ENCODE measurements around the gene BMPR1B.

BMPR1B gene

GRCh38 chr4:94932366-94932765 lies 174.6 kb downstream of the BMPR1B start:
- Histone ChIP-seq H3K27me3 (ENCODE audit: insufficient read depth, low read length) (no peaks in the 10 kb centered on the region), H3K9me3 (ENCODE audit: insufficient read depth, low read depth, low read length) (no peaks in the 10 kb centered on the region), H3K9ac (ENCODE audit: low read depth, low read length) (no peak overlapping the region), H3K27ac (ENCODE audit: low read depth, low read length) (no peak overlapping the region), H3K4me1 (ENCODE audit: insufficient read depth, low read length) (peaks cover 21% of the 10 kb centered on the region), H3K36me3 (ENCODE audit: insufficient read depth, low read length) (no peaks in the 10 kb centered on the region), H3K4me3 (ENCODE audit: low read length) (no peak overlapping the region)

GRCh38 chr4:94933799-94934198 lies 176.0 kb downstream of the BMPR1B start:
- peaks cover 8% of the 10 kb centered on the region; the same call in 1 of the 2 replicates for H3K4me1 ChIP-seq (ENCODE audit: insufficient read depth, low read length)
- no peaks in the 10 kb centered on the region for H3K36me3 ChIP-seq (ENCODE audit: insufficient read depth, low read length)
- H3K9me3 ChIP-seq (ENCODE audit: insufficient read depth, low read depth, low read length): no peaks in the 10 kb centered on the region
- WGBS: 96% methylated on average over 3 of the region's 4 CpGs
- H3K9ac ChIP-seq (ENCODE audit: low read depth, low read length): no peak overlapping the region
- H3K27me3 ChIP-seq (ENCODE audit: insufficient read depth, low read length): no peaks in the 10 kb centered on the region
- no peak overlapping the region for H3K4me3 ChIP-seq (ENCODE audit: low read length)
- H3K27ac ChIP-seq (ENCODE audit: low read depth, low read length): no peak overlapping the region

GRCh38 chr4:94934201-94934600 lies 176.4 kb downstream of the BMPR1B start:
- H3K27ac ChIP-seq (ENCODE audit: low read depth, low read length): no peak overlapping the region
- H3K36me3 ChIP-seq (ENCODE audit: insufficient read depth, low read length): no peaks in the 10 kb centered on the region
- peaks cover 8% of the 10 kb centered on the region; the same call in 1 of the 2 replicates for H3K4me1 ChIP-seq (ENCODE audit: insufficient read depth, low read length)
- 88% methylated on average over 5 of the region's 5 CpGs for WGBS
- no peaks in the 10 kb centered on the region for H3K9me3 ChIP-seq (ENCODE audit: insufficient read depth, low read depth, low read length)
- no peaks in the 10 kb centered on the region for H3K27me3 ChIP-seq (ENCODE audit: insufficient read depth, low read length)
- H3K4me3 ChIP-seq (ENCODE audit: low read length): no peak overlapping the region
- H3K9ac ChIP-seq (ENCODE audit: low read depth, low read length): no peak overlapping the region

GRCh38 chr4:94934864-94935263 lies 177.1 kb downstream of the BMPR1B start:
- H3K4me3 ChIP-seq (ENCODE audit: low read length): no peak overlapping the region
- H3K27ac ChIP-seq (ENCODE audit: low read depth, low read length): no peak overlapping the region
- H3K4me1 ChIP-seq (ENCODE audit: insufficient read depth, low read length): peaks cover 14% of the 10 kb centered on the region
- H3K9me3 ChIP-seq (ENCODE audit: insufficient read depth, low read depth, low read length): no peaks in the 10 kb centered on the region
- H3K27me3 ChIP-seq (ENCODE audit: insufficient read depth, low read length): no peaks in the 10 kb centered on the region
- no peak overlapping the region for H3K9ac ChIP-seq (ENCODE audit: low read depth, low read length)
- H3K36me3 ChIP-seq (ENCODE audit: insufficient read depth, low read length): no peaks in the 10 kb centered on the region

GRCh38 chr4:94936854-94937253 lies 179.1 kb downstream of the BMPR1B start:
- H3K36me3 ChIP-seq (ENCODE audit: insufficient read depth, low read length): no peaks in the 10 kb centered on the region
- H3K4me1 ChIP-seq (ENCODE audit: insufficient read depth, low read length): peaks cover 19% of the 10 kb centered on the region
- 92% methylated on average over 4 of the region's 4 CpGs for WGBS

GRCh38 chr4:94939791-94940519 lies 182.2 kb downstream of the BMPR1B start:
- Histone ChIP-seq H3K4me1 (ENCODE audit: insufficient read depth, low read length) (peaks cover 17% of the 10 kb centered on the region), H3K9ac (ENCODE audit: low read depth, low read length) (no peak overlapping the region), H3K27ac (ENCODE audit: low read depth, low read length) (no peak overlapping the region), H3K36me3 (ENCODE audit: insufficient read depth, low read length) (no peaks in the 10 kb centered on the region), H3K9me3 (ENCODE audit: insufficient read depth, low read depth, low read length) (no peaks in the 10 kb centered on the region), H3K27me3 (ENCODE audit: insufficient read depth, low read length) (no peaks in the 10 kb centered on the region), H3K4me3 (ENCODE audit: low read length) (no peak overlapping the region)
- WGBS: 87% methylated on average over 1 of the region's 2 CpGs

More at GRCh38 chr4:94936854-94937253, 179.1 kb downstream of the BMPR1B start:
- no peak overlapping the region for H3K4me3 ChIP-seq (ENCODE audit: low read length)
- no peaks in the 10 kb centered on the region for H3K9me3 ChIP-seq (ENCODE audit: insufficient read depth, low read depth, low read length)
- no peak overlapping the region for H3K9ac ChIP-seq (ENCODE audit: low read depth, low read length)
- no peaks in the 10 kb centered on the region for H3K27me3 ChIP-seq (ENCODE audit: insufficient read depth, low read length)
- no peak overlapping the region for H3K27ac ChIP-seq (ENCODE audit: low read depth, low read length)

- no peak overlapping the region for H3K9ac ChIP-seq (ENCODE audit: low read depth, low read length)
- no peaks in the 10 kb centered on the region for H3K9me3 ChIP-seq (ENCODE audit: insufficient read depth, low read depth, low read length)
- no peak overlapping the region for H3K4me3 ChIP-seq (ENCODE audit: low read length)
- H3K4me1 ChIP-seq (ENCODE audit: insufficient read depth, low read length): peaks cover 17% of the 10 kb centered on the region
- no peak overlapping the region for H3K27ac ChIP-seq (ENCODE audit: low read depth, low read length)
- WGBS: 98% methylated on average over 5 of the region's 5 CpGs
- H3K36me3 ChIP-seq (ENCODE audit: insufficient read depth, low read length): no peaks in the 10 kb centered on the region
- no peaks in the 10 kb centered on the region for H3K27me3 ChIP-seq (ENCODE audit: insufficient read depth, low read length)
These were observed 182.8 kb downstream of the BMPR1B start for GRCh38 chr4:94940520-94940908.

- H3K27me3 ChIP-seq (ENCODE audit: insufficient read depth, low read length): no peaks in the 10 kb centered on the region
- H3K9ac ChIP-seq (ENCODE audit: low read depth, low read length): no peak overlapping the region
- H3K27ac ChIP-seq (ENCODE audit: low read depth, low read length): no peak overlapping the region
- H3K4me1 ChIP-seq (ENCODE audit: insufficient read depth, low read length): peaks cover 15% of the 10 kb centered on the region
- no peaks in the 10 kb centered on the region for H3K9me3 ChIP-seq (ENCODE audit: insufficient read depth, low read depth, low read length)
- no peaks in the 10 kb centered on the region for H3K36me3 ChIP-seq (ENCODE audit: insufficient read depth, low read length)
- WGBS: 93% methylated on average over 2 of the region's 3 CpGs
- H3K4me3 ChIP-seq (ENCODE audit: low read length): no peak overlapping the region
These were observed 184.0 kb downstream of the BMPR1B start for GRCh38 chr4:94941706-94942105.

GRCh38 chr4:94944726-94945125 lies 187.0 kb downstream of the BMPR1B start:
- Histone ChIP-seq H3K27me3 (ENCODE audit: insufficient read depth, low read length) (no peaks in the 10 kb centered on the region), H3K27ac (ENCODE audit: low read depth, low read length) (no peak overlapping the region), H3K4me3 (ENCODE audit: low read length) (no peak overlapping the region), H3K36me3 (ENCODE audit: insufficient read depth, low read length) (no peaks in the 10 kb centered on the region), H3K9ac (ENCODE audit: low read depth, low read length) (no peak overlapping the region), H3K9me3 (ENCODE audit: insufficient read depth, low read depth, low read length) (no peaks in the 10 kb centered on the region), H3K4me1 (ENCODE audit: insufficient read depth, low read length) (peaks cover 10% of the 10 kb centered on the region)
- WGBS: 95% methylated on average over 2 of the region's 2 CpGs

- no peak overlapping the region for H3K4me3 ChIP-seq (ENCODE audit: low read length)
- H3K9ac ChIP-seq (ENCODE audit: low read depth, low read length): no peak overlapping the region
- 94% methylated on average over 4 of the region's 4 CpGs for WGBS
- no peaks in the 10 kb centered on the region for H3K36me3 ChIP-seq (ENCODE audit: insufficient read depth, low read length)
- H3K27ac ChIP-seq (ENCODE audit: low read depth, low read length): no peak overlapping the region
- H3K27me3 ChIP-seq (ENCODE audit: insufficient read depth, low read length): no peaks in the 10 kb centered on the region
- no peaks in the 10 kb centered on the region for H3K4me1 ChIP-seq (ENCODE audit: insufficient read depth, low read length)
- no peaks in the 10 kb centered on the region for H3K9me3 ChIP-seq (ENCODE audit: insufficient read depth, low read depth, low read length)
These were observed 189.9 kb downstream of the BMPR1B start for GRCh38 chr4:94947681-94948108.

GRCh38 chr4:94954251-94954650 lies 196.5 kb downstream of the BMPR1B start:
- no peaks in the 10 kb centered on the region for H3K9me3 ChIP-seq (ENCODE audit: insufficient read depth, low read depth, low read length)
- H3K4me3 ChIP-seq (ENCODE audit: low read length): no peak overlapping the region
- no peak overlapping the region for H3K9ac ChIP-seq (ENCODE audit: low read depth, low read length)
- H3K4me1 ChIP-seq (ENCODE audit: insufficient read depth, low read length): peaks cover 4% of the 10 kb centered on the region
- no peaks in the 10 kb centered on the region for H3K27me3 ChIP-seq (ENCODE audit: insufficient read depth, low read length)
- 95% methylated on average over 2 of the region's 2 CpGs for WGBS
- H3K36me3 ChIP-seq (ENCODE audit: insufficient read depth, low read length): no peaks in the 10 kb centered on the region
- no peak overlapping the region for H3K27ac ChIP-seq (ENCODE audit: low read depth, low read length)

- WGBS: 41% methylated on average over 2 of the region's 3 CpGs
- Histone ChIP-seq H3K27me3 (ENCODE audit: insufficient read depth, low read length) (no peaks in the 10 kb centered on the region), H3K4me3 (ENCODE audit: low read length) (no peak overlapping the region), H3K36me3 (ENCODE audit: insufficient read depth, low read length) (no peaks in the 10 kb centered on the region), H3K4me1 (ENCODE audit: insufficient read depth, low read length) (peaks cover 4% of the 10 kb centered on the region), H3K27ac (ENCODE audit: low read depth, low read length) (no peak overlapping the region), H3K9ac (ENCODE audit: low read depth, low read length) (no peak overlapping the region), H3K9me3 (ENCODE audit: insufficient read depth, low read depth, low read length) (no peaks in the 10 kb centered on the region)
These were observed 199.3 kb downstream of the BMPR1B start for GRCh38 chr4:94957030-94957429.

Data from HUES64 (cell line).